GM12878 (cell line): ENCODE measurements around the gene CASP5. TPM values are rescaled to one million over a fixed set of nuclear protein-coding genes. Genes with fewer than 3 reads are reported as not detected.

ENCODE experiments used
- ATF3 ChIP-seq: IDR thresholded peaks from 2 replicates; pipeline ENCODE4 v1.6.1; 2011; ENCODE audit warnings: low read depth, mild to moderate bottlenecking, low read length, moderate library complexity, borderline replicate concordance; ENCODE audit errors: extremely low read depth
- BCLAF1 ChIP-seq: fragments of 450-650 bp; IDR thresholded peaks from 2 replicates; pipeline ENCODE4 v1.6.1; 2017; ENCODE audit warnings: antibody characterized with exemption, mild to moderate bottlenecking, moderate library complexity
- BHLHE40 ChIP-seq, 2 experiments: fragments of 450-650 bp in 1 of 2; IDR thresholded peaks; 2 replicates each; pipeline ENCODE4 v1.6.1; 2011 to 2017; ENCODE audit warnings: low read depth in 2 of 2, borderline replicate concordance in 1 of 2, improper control_type of control experiment in 1 of 2, low read length in 1 of 2, mild to moderate bottlenecking in 1 of 2
- CBX3 ChIP-seq: fragments of 200-600 bp; sonication (generic); IDR thresholded peaks from 2 replicates; pipeline ENCODE4 v1.6.1; 2016; ENCODE audit warnings: low read depth, borderline replicate concordance
- CBX5 ChIP-seq: sonication (generic); IDR thresholded peaks from 2 replicates; pipeline ENCODE4 v1.6.1; 2016; ENCODE audit warnings: low read depth, moderate library complexity, mild to moderate bottlenecking, inconsistent platforms
- ELK1 ChIP-seq: IDR thresholded peaks from 2 replicates; pipeline ENCODE4 v1.6.1; 2012; ENCODE audit warnings: low read depth, low read length, improper control_type of control experiment
- FOS ChIP-seq: IDR thresholded peaks from 3 replicates; pipeline ENCODE4 v1.6.1; 2011; ENCODE audit warnings: borderline replicate concordance; ENCODE audit not compliant: insufficient read length; ENCODE audit errors: extremely low read depth
- KLF5 ChIP-seq: fragments of 450-650 bp; IDR thresholded peaks from 2 replicates; pipeline ENCODE4 v1.6.1; 2014; ENCODE audit warnings: mild to moderate bottlenecking; ENCODE audit not compliant: partially characterized antibody
- NFIC ChIP-seq: IDR thresholded peaks from 2 replicates; pipeline ENCODE4 v1.6.1; 2012; ENCODE audit warnings: low read depth, mild to moderate bottlenecking, inconsistent platforms, low read length, moderate library complexity
- NR2C1 ChIP-seq: fragments of 450-650 bp; IDR thresholded peaks from 2 replicates; pipeline ENCODE4 v1.6.1; 2017; ENCODE audit warnings: antibody characterized with exemption, mild to moderate bottlenecking, moderate library complexity
- POU2F2 ChIP-seq: IDR thresholded peaks from 3 replicates; pipeline ENCODE4 v1.6.1; 2011; ENCODE audit warnings: low read depth, mild to moderate bottlenecking, low read length, borderline replicate concordance
- PRDM15 ChIP-seq: fragments of 450-650 bp; formaldehyde crosslinking; IDR thresholded peaks from 2 replicates; pipeline ENCODE4 v1.4.0; 2020; ENCODE audit warnings: mild to moderate bottlenecking, moderate library complexity
- RELA ChIP-seq: fragments of 450-650 bp; IDR thresholded peaks from 2 replicates; pipeline ENCODE4 v1.8.0; 2014; ENCODE audit warnings: borderline replicate concordance; ENCODE audit not compliant: partially characterized antibody
- SUPT20H ChIP-seq: IDR thresholded peaks from 2 replicates; pipeline ENCODE4 v1.6.1; 2011; ENCODE audit warnings: low read depth, mild to moderate bottlenecking, low read length, moderate library complexity, borderline replicate concordance; ENCODE audit not compliant: control insufficient read depth
- TAF1 ChIP-seq: IDR thresholded peaks from 2 replicates; pipeline ENCODE4 v1.6.1; 2011; ENCODE audit warnings: mild to moderate bottlenecking, low read depth, low read length, borderline replicate concordance
- ZBTB4 ChIP-seq: fragments of 450-650 bp; formaldehyde crosslinking; IDR thresholded peaks from 2 replicates; pipeline ENCODE4 v1.4.0; 2022; ENCODE audit warnings: mild to moderate bottlenecking, moderate library complexity
- polyA plus RNA-seq, 11 experiments: library from polyadenylated mRNA; depleted of rRNA in 4 of 11; unstranded in 6 of 11; stranded (reverse) in 5 of 11; fragments of >200 nt; fragmentation: Nextera tagmentation in 4 of 11; fragmentation: Illumina TruSeq in 1 of 11; extraction: Ambion mirVana in 4 of 11; extraction: Trizol in 1 of 11; gene quantifications; 1 replicate in 1 of 11; 2 replicates in 10 of 11; pipeline versions ENCODE4 v1.2.1 to v1.2.3, GENCODE V29; 2011 to 2016; ENCODE audit warnings: inconsistent platforms in 2 of 11, missing spikeins in 2 of 11, low read depth in 1 of 11
- total RNA-seq, 4 experiments: library from RNA; depleted of rRNA in 3 of 4; stranded (reverse); fragments of >200 nt in 3 of 4; fragmentation: Illumina TruSeq in 1 of 4; extraction: Trizol in 1 of 4; gene quantifications; 2 replicates each; pipeline versions ENCODE4 v1.2.1 to v1.2.3, GENCODE V29; 2013 to 2021

CASP5 gene
- total and polyA plus RNA-seq, 10 of the 15 experiments (the other 5 are each of a cell fraction or from before 2014, with no cell fraction given) = not detected

GRCh38 chr11:105034813-105035620, 12.0 kb upstream of the CASP5 start, which contains the start of gene CASP1 (continued):
- no peak for TF ChIP-seq ZBTB4 (CRISPR knock-in tag)
- TF ChIP-seq PRDM15 (CRISPR knock-in tag) = no peak
- no peak for TF ChIP-seq NR2C1
- TF ChIP-seq ELK1 = no peak
- no peak for TF ChIP-seq BCLAF1
- TF ChIP-seq BHLHE40 (IDR thresholded peaks at IDR 0.05; ENCODE audit: borderline replicate concordance in 1 of 2, low read depth in 2 of 2, low read length in 1 of 2) = no peak
- peak; percentile 79 for TF ChIP-seq TAF1
- no peak for TF ChIP-seq SUPT20H
- TF ChIP-seq CBX3 = no peak
- TF ChIP-seq KLF5 = no peak
- no peak for TF ChIP-seq RELA
- no peak for TF ChIP-seq FOS
- no peak for TF ChIP-seq CBX5
- TF ChIP-seq ATF3 = no peak
- TF ChIP-seq POU2F2 = peak; percentile 94; the same call in 2 of the 3 replicates
- no peak for TF ChIP-seq NFIC
